ENCODE measurements around the gene ERC1.

The ERC1 gene

DNA sequence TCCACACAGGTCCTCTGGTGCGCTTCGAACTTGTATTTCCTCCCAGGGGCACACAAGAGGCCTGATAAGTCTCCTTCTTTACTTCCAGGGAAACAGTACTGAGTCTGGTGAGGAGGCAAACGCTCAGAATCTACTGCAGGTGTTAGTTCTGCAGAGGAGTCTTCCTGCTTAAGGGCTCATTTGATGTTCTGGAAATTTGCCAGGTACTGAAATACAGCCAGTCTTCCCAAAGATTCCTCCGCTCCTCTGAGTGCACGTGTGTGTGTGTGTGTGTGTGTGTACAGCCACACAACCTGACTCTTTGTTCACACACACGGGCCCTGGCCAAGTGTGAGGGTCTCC is 511.3 kb downstream of the ERC1 start:
- DNase-seq (ENCODE audit: extremely low spot score): no peak
- CTCF ChIA-PET: no interaction called here
- POLR2A ChIA-PET: no interaction called here

GRCh38 chr12:1502831-1503230 is 511.8 kb downstream of the ERC1 start:
- POLR2A ChIA-PET: no interaction called here
- no peak for DNase-seq (ENCODE audit: extremely low spot score)
- CTCF ChIA-PET: interaction anchor here (1.3 kb wide), 1 partner anchor 80 kb away, joined by 3 read pairs; no protein-coding TSS in a partner anchor
- TF ChIP-seq CTCF (IDR thresholded peaks at IDR 0.05; ENCODE audit: control extremely low read depth, extremely low read depth, low read depth, missing control alignments): no peak

More for the DNA sequence above, 511.3 kb downstream of the ERC1 start:
- no peak for TF ChIP-seq CTCF (IDR thresholded peaks at IDR 0.05; ENCODE audit: control extremely low read depth, extremely low read depth, low read depth, missing control alignments)

- TF ChIP-seq CTCF (IDR thresholded peaks at IDR 0.05; ENCODE audit: control extremely low read depth, extremely low read depth, low read depth, missing control alignments): no peak
- no peak for DNase-seq (ENCODE audit: extremely low spot score)
- ChIA-PET POLR2A (no interaction called here), CTCF (interaction anchor here (1.3 kb wide), 1 partner anchor 80 kb away, joined by 3 read pairs; no protein-coding TSS in a partner anchor)
Observed at GRCh38 chr12:1503281-1503711, 512.3 kb downstream of the ERC1 start.

DNA sequence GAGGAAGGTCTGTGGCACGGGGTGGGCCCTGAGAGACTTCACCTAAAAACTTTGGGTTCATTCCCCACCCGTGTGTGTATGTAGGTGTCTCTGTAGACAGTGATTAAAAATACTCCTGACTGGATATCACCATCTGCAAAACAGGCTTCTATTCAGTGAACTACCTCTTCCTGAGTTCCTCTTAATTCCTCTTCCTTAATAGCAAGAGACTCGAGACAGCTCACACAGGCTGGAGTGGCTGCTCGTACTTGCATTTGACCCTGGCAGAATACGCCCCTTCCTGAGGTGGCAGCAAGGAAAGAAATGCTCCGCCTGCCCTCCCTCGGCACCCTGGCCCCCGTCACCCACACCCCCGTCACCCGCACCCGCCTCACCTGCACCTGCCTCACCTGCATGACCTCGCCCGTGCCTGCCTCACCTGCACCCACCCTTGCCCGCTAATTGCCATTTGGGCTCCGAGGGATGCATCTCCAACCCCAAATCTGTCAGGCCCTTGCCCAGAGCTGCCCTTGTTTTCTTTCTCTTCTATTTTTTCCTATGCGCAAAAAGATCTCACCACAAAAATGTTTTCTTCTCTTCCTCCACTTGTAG is 513.4 kb downstream of the ERC1 start:
- POLR2A ChIA-PET: no interaction called here
- TF ChIP-seq CTCF (IDR thresholded peaks at IDR 0.05; ENCODE audit: control extremely low read depth, extremely low read depth, low read depth, missing control alignments): no peak
- DNase-seq (ENCODE audit: extremely low spot score): no peak

GRCh38 chr12:1504895-1505311 is 513.9 kb downstream of the ERC1 start:
- DNase-seq (ENCODE audit: extremely low spot score): no peak
- ChIA-PET CTCF (interaction anchor here (1.3 to 1.6 kb wide), 3 partner anchors 12 to 387 kb away, joined by 4 to 5 read pairs (median 5); no protein-coding TSS in a partner anchor), POLR2A (no interaction called here)
- no peak for TF ChIP-seq CTCF (IDR thresholded peaks at IDR 0.05; ENCODE audit: control extremely low read depth, extremely low read depth, low read depth, missing control alignments)

More for the DNA sequence above, 513.4 kb downstream of the ERC1 start:
- CTCF ChIA-PET: interaction anchor here (1.6 kb wide), 1 partner anchor 19 kb away, joined by 4 read pairs; no protein-coding TSS in a partner anchor

DNA sequence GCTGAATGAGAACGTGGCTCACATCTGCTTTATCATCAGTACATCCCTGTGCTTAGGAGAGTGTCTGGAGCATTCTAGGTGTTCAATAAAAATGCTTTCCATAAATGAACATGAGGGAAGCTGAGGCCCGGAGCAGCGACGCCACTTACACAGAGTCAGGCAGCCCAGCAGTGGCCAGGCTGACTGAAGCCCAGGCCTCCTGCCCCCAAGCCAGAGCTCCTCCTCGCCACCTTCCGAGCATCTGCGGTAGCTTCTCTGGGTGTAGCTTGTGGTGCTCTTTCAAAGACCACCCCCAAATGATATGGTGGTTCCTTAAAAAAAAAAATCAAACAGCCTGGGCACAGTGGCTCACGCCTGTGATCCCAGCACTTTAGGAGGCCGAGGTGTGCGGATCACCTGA is 514.6 kb downstream of the ERC1 start:
- DNase-seq (ENCODE audit: extremely low spot score): no peak
- no peak for TF ChIP-seq CTCF (IDR thresholded peaks at IDR 0.05; ENCODE audit: control extremely low read depth, extremely low read depth, low read depth, missing control alignments)
- POLR2A ChIA-PET: no interaction called here
- CTCF ChIA-PET: interaction anchor here (0.9 to 1.6 kb wide), 4 partner anchors 11 to 489 kb away, joined by 3 to 5 read pairs (median 4); no protein-coding TSS in a partner anchor
